Measurements from ENCODE around the gene DPF3.
"Not testable (repeated sequence)": the region's sequence is repeated elsewhere in the genome, so short reads cannot be mapped to it uniquely, and the experiment has no call there.

DPF3 gene

DNA sequence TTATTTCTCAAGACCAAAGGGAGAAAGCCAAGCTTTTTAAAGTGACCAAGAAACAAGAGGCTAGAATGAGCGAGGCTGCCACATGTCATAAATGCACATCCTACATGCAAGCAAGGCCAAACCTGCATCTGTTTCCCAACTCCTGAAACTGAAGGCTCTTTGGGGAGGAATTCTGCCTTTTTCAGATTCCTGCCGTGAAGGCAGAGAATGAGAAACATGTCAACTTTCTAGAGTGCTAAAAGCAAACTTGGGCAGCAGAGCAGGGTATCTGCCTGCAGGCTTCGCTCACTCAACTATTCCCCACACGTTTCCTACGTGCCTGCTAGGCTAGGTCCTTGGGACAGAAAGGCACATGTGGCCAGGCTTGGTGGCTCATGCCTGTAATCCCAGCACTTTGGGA lies 15.2 kb downstream of the DPF3 start:
- no peak for DNase-seq

DNA sequence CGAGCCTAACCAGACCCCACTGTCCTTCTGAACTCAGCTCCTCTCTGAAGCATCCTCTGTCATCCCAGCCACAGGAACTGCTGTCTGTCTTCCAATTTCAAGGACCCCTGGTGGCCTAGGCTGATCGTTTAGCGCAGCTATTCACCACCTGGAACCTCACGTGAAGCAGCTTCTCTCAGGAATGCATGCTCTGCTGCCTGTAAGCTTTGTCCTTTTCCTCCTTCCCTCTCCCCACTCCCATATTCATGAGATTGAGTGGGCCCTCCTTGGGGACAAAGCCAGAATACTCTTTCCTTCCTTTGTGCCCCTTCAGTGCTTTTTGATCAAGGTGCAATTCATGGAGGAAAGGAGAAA lies 17.2 kb downstream of the DPF3 start:
- no peak for DNase-seq

DNA sequence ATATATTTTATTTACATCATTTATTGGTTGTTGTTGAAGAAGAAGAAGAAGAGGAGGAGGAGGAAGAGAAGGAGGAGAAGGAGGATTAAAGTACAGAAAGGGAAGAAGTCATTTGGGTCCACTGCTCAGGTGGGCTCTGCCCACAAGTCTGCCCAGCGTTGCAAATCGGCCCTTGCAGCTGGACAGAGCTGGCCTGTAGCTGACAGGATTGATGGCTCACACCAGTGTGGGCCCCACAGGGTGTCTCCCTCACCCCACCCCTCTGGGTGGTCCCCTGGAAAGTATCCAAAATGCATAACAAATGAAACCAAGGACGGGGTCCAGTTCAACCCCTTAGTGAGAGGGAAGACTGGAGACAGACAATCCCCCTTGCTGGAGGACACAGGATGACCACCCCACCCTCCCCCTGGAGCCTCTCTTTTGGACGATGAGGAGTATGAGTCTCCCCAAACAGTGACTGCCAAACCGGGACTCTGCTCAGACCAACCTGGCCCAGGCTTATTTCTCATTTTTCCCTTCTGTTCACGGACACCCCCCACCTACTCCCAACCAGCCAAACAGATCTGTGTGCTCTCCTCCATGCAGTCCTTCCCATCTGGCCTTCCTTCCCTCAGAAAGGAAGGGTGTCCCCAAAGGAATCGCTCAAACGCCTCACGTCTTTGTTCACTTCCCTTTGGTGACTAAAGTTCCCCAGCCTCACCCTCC lies 17.7 kb downstream of the DPF3 start:
- no peak for DNase-seq

DNA sequence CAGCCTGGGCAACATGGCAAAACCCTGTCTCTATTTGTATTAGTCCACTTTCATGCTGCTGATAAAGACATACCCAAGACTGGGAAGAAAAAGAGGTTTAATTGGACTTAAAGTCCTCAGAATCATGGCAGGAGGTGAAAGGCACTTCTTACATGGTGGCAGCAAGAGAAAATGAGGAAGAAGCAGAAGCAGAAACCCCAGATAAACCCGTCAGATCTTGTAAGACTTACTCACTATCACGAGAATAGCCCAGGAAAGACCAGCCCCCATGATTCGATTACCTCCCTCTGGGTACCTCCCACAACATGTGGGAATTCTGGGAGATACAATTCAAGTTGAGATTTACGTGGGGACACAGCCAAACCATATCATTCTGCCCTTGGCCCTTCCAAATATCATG lies 23.0 kb downstream of the DPF3 start:
- not testable (repeated sequence) for DNase-seq

DNA sequence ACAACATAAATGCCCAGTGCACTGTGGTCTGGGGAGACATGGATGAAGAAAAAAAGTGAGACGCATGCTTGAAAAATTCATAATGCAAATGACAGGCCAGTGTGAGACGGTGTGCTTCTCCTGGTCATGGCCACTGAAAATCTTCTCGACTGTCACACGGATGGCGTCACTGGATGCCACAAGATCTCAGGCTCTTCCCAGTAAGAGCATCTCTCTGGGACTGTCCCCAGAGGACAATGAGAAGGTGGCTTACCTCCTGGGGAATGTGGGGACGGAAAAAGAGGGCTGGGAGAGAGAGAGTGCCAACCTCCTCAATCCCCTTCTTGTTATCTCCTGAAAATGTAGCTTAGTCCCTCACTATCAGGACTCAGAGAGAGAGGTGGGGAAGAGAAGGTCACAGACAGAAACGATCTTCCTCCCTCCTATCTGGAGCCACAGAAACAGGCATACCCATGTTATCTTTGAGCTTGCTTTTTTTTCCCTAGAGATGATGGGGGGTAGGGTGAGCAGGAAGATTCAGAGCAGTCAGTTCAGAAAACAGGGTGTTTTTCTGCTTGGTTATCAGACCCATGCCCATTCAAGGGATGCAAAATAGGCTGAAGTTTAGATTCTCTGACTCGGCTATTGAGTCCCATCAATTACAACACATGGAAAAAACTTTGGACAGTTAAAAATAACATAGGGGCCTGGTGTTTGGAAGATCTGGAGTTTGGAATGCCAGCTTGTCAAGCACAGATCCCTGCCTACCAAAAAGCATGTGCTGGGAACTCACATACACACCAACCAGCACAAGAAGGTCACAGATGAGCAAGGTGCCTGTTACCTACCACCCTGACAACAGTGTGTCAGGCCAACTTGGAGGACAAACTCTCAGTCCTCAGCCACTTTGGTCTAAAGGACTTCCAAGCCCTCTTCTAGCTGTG lies 24.2 kb downstream of the DPF3 start:
- DNase-seq, result no peak

DNA sequence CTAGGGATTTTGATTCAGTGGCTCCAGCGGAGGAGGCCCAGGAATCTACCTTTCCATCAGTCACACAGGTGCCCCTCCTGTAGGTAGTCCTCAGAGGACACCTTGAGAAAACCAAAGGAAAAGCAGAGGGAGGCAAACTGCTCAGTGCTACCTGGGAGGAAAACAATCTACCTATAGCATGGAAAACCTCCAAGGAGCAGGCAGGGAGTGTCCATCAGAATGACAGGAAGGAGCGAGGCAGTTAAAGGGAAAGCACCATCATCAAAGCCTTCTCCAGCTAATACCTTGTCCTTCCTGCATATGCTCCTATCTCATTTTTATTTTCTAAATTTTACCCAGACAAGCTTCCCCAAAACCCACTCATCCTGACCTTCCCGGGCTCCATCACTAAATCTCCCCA lies 25.4 kb downstream of the DPF3 start:
- DNase-seq, result no peak

DNA sequence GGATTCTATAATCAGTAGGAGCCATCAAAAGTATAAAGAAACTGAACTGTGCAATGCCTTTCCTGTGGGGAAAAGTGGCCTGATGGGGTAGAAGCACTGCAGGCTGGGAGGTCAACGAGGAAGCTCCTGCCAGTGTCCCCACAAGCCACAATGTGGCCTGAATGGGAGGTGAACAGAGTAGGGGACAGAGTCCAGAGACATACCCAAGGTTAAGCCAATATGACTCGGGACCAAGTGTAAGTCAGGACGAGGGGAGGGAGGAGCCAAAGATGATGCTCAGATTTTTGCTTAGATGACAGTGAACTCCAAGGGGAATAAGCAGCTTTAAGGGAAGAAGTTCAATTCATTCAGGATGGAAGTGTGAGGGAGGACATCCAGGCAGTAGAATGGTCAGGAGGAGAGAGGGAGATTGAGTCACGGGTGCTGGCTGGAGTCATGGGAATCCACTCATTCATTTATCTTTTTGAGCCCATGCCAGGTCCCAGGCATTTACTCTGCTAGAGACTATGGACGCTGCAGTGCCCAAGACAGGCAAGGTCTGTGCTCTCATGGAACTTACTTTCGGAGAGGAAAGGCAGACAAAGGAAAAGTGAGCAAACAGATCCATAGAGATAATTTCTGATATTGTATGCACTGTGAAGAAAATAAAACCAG lies 29.1 kb downstream of the DPF3 start:
- no peak for DNase-seq

DNA sequence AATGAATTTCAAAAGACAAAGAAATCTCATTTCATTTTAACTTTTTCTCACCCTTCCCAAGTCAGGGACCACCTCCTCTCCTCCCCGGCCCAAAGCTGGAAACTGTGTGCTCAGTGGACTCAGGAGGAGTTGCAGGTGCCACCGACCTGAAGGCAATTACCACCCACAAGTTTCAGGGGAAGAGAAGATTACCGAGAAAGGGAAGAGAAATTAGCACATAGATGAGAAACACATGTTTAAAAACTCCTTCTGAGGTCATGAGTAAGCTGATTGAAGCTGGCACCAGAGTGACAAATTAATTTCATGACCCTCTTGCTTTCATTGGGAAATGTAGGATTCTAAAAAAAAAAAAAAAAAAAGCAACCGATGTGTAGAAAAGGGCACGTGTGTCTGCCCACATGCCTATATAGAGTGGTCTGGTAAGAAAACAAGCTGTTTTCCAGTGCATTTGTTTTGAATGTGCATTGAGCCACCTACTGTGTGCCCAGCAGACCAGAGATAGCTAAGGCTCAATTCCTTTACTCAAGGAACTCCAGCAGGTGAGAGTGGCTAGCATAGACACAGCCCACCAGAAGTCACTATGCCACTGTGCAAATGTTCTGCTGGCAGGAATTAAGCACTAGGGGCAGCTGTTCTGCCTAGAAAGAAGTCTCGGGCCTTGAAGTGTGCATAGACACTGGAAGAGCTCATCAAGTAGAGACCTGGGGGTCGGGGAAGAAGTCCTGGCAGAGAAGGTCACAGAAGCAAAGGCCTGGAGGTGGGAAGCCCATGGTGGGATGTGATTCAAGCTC lies 30.5 kb downstream of the DPF3 start:
- no peak for DNase-seq

DNA sequence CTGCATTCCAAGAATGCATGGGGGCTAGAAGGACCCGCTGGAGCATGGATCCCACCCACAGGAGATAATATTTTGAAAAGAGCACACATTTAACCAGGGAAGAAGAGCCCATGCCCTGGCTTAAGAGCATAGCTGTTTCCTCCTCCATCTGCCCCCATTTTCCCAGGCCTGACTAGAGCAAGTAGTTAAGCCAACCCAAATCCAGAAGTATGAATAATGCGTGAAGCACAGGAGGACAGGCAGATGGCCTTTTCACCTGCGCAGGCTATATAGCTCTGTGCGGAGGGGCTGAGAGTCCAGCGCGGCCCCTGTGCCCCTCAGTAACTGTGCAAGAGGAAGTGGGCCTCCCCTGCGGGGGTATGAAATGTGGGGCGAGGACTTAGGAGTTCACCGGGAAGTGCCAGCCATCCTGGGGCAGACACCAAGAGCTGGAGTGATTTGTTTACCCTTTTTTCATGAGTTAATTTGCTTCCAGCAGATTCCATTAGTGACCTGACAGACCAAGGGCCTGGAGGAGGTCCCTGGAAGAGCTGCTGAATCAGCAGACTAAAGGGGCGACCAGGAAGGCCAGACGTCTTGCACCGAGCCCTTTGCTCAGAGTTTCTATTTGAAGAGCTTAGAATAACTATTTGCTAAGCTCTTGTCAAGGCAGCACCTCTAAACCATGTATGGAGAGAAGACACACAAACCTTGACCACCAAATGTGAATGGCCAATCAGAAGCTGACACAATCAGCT lies 37.2 kb downstream of the DPF3 start:
- no peak for DNase-seq

DNA sequence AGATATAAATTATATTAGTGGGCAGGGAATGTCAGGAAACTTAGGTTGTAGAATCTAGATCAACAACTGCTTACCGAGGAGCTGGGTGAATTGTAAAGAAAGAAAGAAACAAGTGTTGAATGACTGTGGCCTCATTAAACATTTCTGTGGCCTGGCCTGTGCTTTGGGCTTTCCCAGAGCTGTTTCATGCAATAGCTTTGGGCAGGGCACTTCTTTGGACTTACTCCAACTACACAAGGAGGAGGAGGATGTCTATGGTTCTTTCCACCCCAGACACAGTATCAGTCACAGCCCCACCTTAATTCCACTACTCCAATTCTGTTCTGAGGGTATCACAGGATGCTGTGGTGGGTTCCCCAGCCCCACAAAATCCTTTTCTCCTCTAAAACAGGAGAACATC lies 38.0 kb downstream of the DPF3 start:
- DNase-seq, result no peak

DNA sequence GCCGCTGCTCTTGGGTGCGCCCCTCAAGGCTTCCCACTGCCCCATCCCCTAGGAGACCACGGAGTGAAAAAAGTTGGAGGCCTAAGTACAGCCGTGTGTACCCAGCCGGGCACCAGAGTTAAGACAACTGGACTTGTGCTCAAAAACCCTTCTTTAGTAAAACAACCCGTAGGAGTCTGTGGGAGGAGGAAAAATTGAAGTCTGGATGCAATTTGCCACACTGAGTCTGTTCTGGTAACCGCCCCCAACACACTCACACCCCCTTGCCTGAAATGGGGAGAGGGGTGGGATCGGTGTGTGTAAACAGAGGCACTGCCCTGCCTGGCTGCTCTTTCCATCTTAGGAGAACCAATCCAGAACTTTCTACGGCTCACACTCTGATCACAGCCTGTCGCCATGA lies 41.7 kb downstream of the DPF3 start:
- no peak for DNase-seq

DNA sequence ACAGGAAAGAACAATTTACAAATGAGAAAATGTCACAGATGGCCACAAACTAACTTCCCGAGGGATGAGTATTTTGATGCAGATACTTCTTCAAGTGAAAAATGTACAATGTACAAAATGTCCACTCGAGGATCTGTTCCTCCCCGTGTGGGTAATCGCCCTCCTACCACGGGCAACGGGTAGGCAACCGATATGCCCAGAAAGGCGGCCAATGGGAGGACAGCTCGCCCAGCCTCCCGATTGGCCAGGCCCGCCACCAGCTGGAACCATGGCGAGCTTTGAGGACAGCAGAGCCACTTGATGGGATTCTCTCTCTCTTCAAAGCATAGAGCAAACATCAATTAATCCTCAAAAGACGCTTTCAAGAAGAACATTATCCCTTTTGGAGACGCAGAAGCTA lies 42.3 kb downstream of the DPF3 start:
- no peak for DNase-seq

DNA sequence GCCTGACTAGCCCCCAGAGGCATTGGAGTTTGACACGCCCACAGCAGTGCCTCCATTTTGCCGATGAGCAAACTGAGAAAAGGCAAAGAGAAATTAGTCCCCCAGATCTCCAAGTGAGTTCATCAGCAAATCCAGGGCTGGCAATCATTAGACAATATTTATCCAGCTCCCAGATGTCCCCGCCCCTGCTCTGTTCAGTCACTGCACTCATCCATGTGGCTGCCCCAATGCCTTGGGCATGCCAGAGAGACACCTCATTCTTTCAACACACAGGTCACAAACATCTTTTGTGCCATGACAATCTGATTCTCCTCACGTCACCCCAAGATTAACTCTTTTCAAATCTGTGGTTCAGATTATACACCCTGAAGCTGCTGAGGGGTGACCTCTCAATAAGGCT lies 43.5 kb downstream of the DPF3 start:
- no peak for DNase-seq

DNA sequence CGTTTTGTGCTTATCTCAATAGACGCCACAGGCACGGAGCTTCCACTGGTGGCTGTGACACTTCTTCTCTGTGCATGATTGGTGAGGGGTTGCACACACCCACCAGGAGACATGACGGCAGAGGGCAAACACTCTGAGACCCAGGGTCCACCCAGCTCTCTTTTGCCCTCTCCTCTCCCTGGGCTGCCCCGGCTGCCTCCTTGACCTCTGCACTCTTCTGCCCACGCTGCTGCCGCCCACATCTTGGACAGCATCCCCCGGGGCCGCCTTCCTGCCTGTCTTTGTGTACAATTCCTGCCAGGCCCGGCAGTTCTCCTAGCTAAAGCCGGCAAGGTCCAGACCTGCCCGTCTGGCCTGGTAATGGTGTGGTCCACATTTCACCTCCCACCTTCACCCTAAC lies 44.7 kb downstream of the DPF3 start:
- no peak for DNase-seq

DNA sequence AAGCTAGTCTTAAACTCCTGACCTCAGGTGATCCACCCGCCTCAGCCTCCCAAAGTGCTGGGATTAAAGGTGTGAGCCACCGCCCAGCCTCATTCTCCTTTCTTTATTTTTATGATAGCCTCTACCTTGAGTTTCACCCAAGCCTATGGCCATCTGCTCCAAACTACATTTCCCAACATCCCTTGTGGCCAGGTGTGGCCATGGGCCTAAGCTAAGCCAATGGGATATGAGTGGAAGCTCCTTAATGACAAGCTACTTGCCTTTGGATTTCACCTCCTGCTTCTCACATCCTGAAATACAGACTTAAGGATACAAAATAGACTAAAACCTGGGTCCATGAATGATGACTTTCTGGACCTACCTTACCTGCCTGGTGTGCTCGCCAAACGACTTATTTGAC lies 46.2 kb downstream of the DPF3 start:
- DNase-seq, result no peak

DNA sequence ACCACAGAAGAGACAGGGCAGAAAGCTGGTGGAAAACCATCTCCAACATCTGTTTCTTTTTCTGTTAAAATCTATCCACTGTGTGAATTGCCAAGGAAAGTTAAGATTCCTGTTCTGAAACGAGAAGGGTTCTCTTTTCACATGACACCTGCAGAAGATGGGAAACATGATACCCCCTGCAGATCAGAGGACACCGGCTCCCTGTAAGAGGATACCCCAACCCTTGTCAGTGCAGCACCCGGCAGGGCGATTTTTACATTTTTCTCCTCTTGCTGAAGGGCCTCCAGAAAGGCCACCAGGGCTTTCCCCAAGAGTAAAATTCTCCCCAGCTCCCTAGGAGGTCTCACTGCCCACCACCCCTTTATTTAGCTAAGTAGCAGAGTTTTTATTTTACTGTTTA lies 48.2 kb downstream of the DPF3 start:
- DNase-seq, result no peak

DNA sequence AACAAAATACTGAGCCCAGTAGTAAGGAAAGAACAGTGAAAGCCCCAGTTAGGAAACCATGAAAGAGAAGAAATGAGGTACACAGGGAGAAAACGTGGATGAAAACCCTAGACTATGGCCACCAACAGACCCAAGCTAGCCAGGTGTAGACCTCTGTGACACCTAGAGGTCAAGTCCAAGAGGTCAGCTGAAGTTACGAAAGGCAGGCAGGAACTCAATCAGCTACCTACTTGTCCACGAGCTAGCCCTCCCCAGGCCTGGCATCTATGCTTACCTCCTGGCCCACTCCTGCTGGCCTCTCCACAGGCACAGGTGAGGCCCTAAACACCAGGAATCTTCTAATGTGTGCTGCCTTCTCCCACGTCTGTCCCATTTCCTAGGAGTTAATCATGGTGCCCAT lies 48.7 kb downstream of the DPF3 start:
- no peak for DNase-seq

DNA sequence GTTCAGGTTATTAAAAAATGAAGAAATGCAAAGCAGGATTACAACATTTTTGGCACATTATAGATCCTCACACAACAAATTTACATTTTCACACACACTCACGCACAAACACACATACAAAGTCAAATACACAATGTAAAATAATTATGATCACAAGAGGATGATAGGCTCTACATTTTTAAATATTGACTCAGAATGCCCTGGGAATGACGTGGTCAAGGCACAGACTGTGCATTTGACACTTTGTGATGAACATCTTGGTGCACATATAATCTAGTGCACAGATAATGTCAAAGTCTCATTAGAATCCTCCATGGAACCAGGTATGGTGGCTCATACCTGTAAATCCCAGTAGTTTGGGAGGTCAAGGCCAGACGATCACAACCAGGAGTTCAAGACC lies 49.4 kb downstream of the DPF3 start:
- no peak for DNase-seq

DNA sequence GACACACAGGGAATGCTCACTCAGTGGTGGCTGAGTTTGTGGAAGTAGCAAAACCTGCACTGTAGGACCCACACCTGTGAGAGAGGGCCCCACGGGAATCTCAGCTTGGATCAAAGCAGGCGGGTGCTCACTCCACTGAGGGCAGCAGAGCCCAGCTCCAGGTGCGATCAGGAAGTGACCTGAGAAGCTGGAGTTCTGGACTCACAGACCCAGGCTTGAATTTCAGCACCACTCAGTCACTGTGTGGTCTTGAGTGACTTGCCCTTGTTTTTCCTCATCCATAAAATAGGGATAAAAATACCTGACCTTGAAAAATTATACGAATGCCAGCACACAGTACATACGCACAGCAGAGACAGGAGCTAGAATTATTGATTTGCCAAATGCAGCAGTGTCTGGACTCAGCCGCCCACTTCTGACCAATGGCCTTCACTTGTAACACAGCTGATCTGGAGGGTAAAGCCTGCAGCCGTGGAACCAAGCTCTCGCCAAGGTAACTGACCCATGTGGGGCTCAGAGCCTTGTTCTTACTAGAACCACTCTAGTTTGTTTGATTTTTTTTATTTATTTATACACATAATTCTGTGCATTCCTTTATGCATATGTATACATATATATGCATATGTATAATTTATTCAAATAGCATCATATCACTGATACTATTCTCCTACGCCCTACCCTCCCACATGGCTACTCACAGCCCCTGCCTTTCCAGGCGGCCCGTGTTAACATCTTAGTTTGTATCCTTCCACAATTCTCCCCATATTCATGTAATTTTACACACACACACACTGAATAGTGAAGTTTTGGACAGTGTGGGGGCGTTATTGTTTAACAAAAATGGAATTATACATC lies 53.9 kb downstream of the DPF3 start:
- DNase-seq, result no peak

DNA sequence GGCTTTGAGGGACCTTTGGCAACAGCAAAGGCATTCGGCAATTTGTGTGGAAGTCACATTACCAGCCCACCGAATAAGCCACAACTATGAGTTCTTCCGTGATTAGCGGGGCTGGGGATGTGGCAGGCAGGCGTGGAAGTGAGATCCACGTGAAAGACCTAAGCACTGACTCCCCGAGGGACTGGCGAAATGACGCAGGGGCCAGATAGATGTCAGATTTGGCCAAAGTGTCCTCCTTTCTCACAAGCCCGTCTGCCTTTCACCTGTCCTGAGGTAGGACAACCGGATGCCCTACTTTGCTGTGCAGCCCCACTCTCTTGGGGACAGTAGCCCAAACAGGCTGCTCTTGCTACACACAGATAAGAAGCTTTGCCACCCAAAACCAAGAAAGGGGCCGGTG lies 54.5 kb downstream of the DPF3 start:
- DNase-seq, result no peak

DNA sequence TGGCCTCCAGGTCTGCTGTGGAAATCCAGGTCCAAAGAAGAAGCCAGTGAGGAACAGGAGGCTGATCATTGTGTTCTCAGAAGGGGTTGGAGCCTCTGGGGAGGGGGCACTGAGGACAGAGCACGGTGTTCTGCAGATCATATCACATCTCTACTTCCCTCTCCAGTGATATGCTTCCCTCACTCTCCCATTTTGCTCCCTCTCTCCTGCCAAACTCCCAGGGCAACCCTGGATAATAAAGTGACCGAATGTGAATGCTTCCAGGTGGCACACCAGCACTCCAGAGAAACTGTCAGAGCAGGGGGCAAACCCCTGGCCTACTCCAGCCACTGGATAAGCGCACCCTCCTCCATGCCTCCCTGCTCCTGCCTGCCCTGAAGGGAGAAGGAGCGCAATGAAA lies 57.8 kb downstream of the DPF3 start:
- DNase-seq, result no peak

DNA sequence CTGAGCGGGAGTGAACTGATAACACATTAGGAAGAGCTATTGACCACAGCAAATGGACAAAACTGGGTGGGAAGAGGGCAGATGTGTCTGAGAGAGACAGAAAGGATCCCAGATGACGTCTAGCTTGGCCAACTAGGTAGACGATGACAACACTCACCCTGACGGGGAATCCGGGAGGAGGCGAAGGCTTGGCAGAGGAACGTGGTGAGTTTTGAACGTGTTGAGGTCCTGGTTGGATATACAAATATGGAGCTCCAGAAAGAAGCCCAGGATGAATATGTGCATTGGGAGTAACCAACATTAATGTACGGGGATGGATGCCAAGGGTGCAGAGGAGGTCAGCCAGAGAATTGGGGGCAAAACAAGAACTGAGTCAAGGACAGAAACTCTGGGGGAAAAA lies 60.7 kb downstream of the DPF3 start:
- DNase-seq, result no peak
